H1 (cell line): ENCODE data around the gene WDR27. TPM values are rescaled to one million over a fixed set of nuclear protein-coding genes. Genes with fewer than 3 reads are reported as not detected.

ENCODE experiments used
- CHD7 ChIP-seq: fragments of 300-600 bp; sonication (generic); IDR thresholded peaks from 2 replicates; pipeline ENCODE4 v1.7.1; 2012; ENCODE audit warnings: low read length, moderate library complexity, mild to moderate bottlenecking, inconsistent platforms; ENCODE audit not compliant: insufficient replicate concordance
- HDAC6 ChIP-seq: IDR thresholded peaks from one replicate; pipeline ENCODE4 v1.7.1; 2012; ENCODE audit warnings: low read depth, mild to moderate bottlenecking, inconsistent platforms, low read length, moderate library complexity
- TCF12 ChIP-seq: IDR thresholded peaks from 2 replicates; pipeline ENCODE4 v1.6.1; 2011; ENCODE audit warnings: low read depth, mild to moderate bottlenecking, low read length
- polyA plus RNA-seq, 7 experiments: library from polyadenylated mRNA; depleted of rRNA in 3 of 7; stranded (reverse) in 5 of 7; unstranded in 2 of 7; fragments of >200 nt in 5 of 7; fragments of 200-250 nt in 2 of 7; gene quantifications; 1 replicate in 5 of 7; 2 replicates in 1 of 7; 4 replicates in 1 of 7; pipeline versions ENCODE4 v1.2.1 to v1.2.3, GENCODE V29; 2011 to 2013; ENCODE audit warnings: missing spikeins in 2 of 7, mixed read lengths in 2 of 7
- total RNA-seq: library from RNA; stranded (reverse); fragmentation: NEBNext Ultra II Directional; extraction: Animal tissue kit (Norgen Biotek cat#: 25700); gene quantifications from 2 replicates; pipeline ENCODE4 v1.2.1, GENCODE V29; 2021

Gene WDR27
- total and polyA plus RNA-seq, 2 of the 8 experiments (the other 6 are each of a cell fraction or from before 2014, with no cell fraction given), result 53.6 to 68.6 TPM

GRCh38 chr6:169684056-169684455 lies 17.8 kb downstream of the WDR27 start (continued):
- TF ChIP-seq HDAC6, result no peak
- TF ChIP-seq TCF12, result no peak
- TF ChIP-seq CHD7, result no peak
